Prostate gland (tissue), 2 donors: ENCODE data around the gene AFAP1. TPM values are rescaled to one million over a fixed set of nuclear protein-coding genes. Genes with fewer than 3 reads are reported as not detected.

Experiments
- DNase-seq: peaks from one replicate; pipeline ENCODE4 v3.0.0-alpha.2; 2019; ENCODE audit warnings: low spot score
- H3K27ac ChIP-seq, 2 donors: fragments of 200-600 bp; sonication (generic); 2 replicates each; pipeline ENCODE4 v1.5.1; 2017 to 2019
- H3K27me3 ChIP-seq: fragments of 200-600 bp; sonication (generic); replicated peaks from 2 replicates; pipeline ENCODE4 v1.5.1; 2019; ENCODE audit not compliant: insufficient read depth
- H3K36me3 ChIP-seq, 2 donors: fragments of 200-600 bp; sonication (generic); 1 replicate in 1 of 2; 2 replicates in 1 of 2; pipeline versions ENCODE4 v1.5.1 to v1.8.1; 2017 to 2019
- H3K4me1 ChIP-seq: fragments of 200-600 bp; sonication (generic); replicated peaks from 2 replicates; pipeline ENCODE4 v1.5.1; 2019
- H3K4me3 ChIP-seq, 2 donors: fragments of 200-600 bp; sonication (generic); 2 replicates each; pipeline ENCODE4 v1.5.1; 2017 to 2019
- H3K9me3 ChIP-seq: fragments of 200-600 bp; sonication (generic); 2 replicates; pipeline ENCODE4 v1.5.1; 2017
- CTCF ChIP-seq, 4 experiments: fragments of 200-600 bp in 2 of 4; fragments of 450-650 bp in 2 of 4; sonication (generic) in 2 of 4; IDR thresholded peaks; 1 replicate in 3 of 4; 2 replicates in 1 of 4; pipeline ENCODE4 v1.5.1; 2016 to 2019; ENCODE audit warnings: antibody characterized with exemption in 4 of 4, mild to moderate bottlenecking in 2 of 4, moderate library complexity in 2 of 4
- POLR2A ChIP-seq: fragments of 450-650 bp; IDR thresholded peaks from one replicate; pipeline ENCODE4 v1.6.1; 2016; ENCODE audit warnings: antibody characterized with exemption, mild to moderate bottlenecking
- POLR2AphosphoS5 ChIP-seq: sonication (generic); formaldehyde crosslinking; IDR thresholded peaks from one replicate; pipeline ENCODE4 v1.6.1; 2017; ENCODE audit warnings: antibody characterized with exemption
- WGBS: methylation state at CpG from one replicate; pipeline ENCODE4 v1.1.5; 2018; 5-methylcytosine and 5-hydroxymethylcytosine counted together
- intact Hi-C: fragments of 100-400 bp; cut with DNase I; formaldehyde crosslinking; loops from one replicate; pipeline ENCODE4 v1.14.2; 2022
- total RNA-seq, 2 donors: library from RNA; depleted of rRNA; stranded (reverse); fragments of >200 nt; gene quantifications; one replicate each; pipeline ENCODE4 v1.1.0, GENCODE V29; 2016

AFAP1 gene
- total RNA-seq, 2 donors from 2014 or later = 17.5 to 19.8 TPM

- TF ChIP-seq POLR2AphosphoS5 = no peak
- TF ChIP-seq POLR2A = no peak
- TF ChIP-seq CTCF (IDR thresholded peaks at IDR 0.05) = no peak
- H3K36me3 ChIP-seq = no peaks in the 10 kb centered on the region
- H3K9me3 ChIP-seq = no peaks in the 10 kb centered on the region
- H3K27ac ChIP-seq = no peak overlapping the region
- no peak for DNase-seq
- H3K4me1 ChIP-seq = no peaks in the 10 kb centered on the region
- H3K27me3 ChIP-seq = no peaks in the 10 kb centered on the region
- intact Hi-C loops = no loop called here
- H3K4me3 ChIP-seq = no peak overlapping the region
- WGBS = 93% methylated on average over 15 of the region's 15 CpGs
These were observed 152.6 kb downstream of the AFAP1 start for GRCh38 chr4:7787067-7787466.

GRCh38 chr4:7786517-7786916 lies 153.1 kb downstream of the AFAP1 start:
- Histone ChIP-seq H3K4me1 (no peaks in the 10 kb centered on the region), H3K36me3 (no peaks in the 10 kb centered on the region), H3K27me3 (no peaks in the 10 kb centered on the region), H3K9me3 (no peaks in the 10 kb centered on the region), H3K27ac (no peak overlapping the region), H3K4me3 (no peak overlapping the region)
- WGBS = 93% methylated on average over 10 of the region's 10 CpGs
- intact Hi-C loops = no loop called here
- no peak for DNase-seq
- TF ChIP-seq POLR2AphosphoS5 (no peak), CTCF (IDR thresholded peaks at IDR 0.05) (no peak), POLR2A (no peak)

GRCh38 chr4:7786040-7786439 lies 153.6 kb downstream of the AFAP1 start:
- H3K27me3 ChIP-seq = no peaks in the 10 kb centered on the region
- no peaks in the 10 kb centered on the region for H3K9me3 ChIP-seq
- H3K4me1 ChIP-seq = no peaks in the 10 kb centered on the region
- no peaks in the 10 kb centered on the region for H3K36me3 ChIP-seq
- WGBS = 97% methylated on average over 10 of the region's 10 CpGs
- no peak overlapping the region for H3K4me3 ChIP-seq
- intact Hi-C loops = no loop called here
- no peak for DNase-seq
- no peak for TF ChIP-seq POLR2AphosphoS5
- TF ChIP-seq POLR2A = no peak
- TF ChIP-seq CTCF (IDR thresholded peaks at IDR 0.05) = no peak
- H3K27ac ChIP-seq = no peak overlapping the region

- Histone ChIP-seq H3K27ac (no peak overlapping the region), H3K4me3 (no peak overlapping the region), H3K27me3 (no peaks in the 10 kb centered on the region), H3K4me1 (no peaks in the 10 kb centered on the region), H3K36me3 (no peaks in the 10 kb centered on the region), H3K9me3 (no peaks in the 10 kb centered on the region)
- intact Hi-C loops = no loop called here
- DNase-seq = no peak
- TF ChIP-seq POLR2A (no peak), CTCF (IDR thresholded peaks at IDR 0.05) (no peak), POLR2AphosphoS5 (no peak)
- 87% methylated on average over 11 of the region's 11 CpGs for WGBS
These were observed 154.6 kb downstream of the AFAP1 start for GRCh38 chr4:7785017-7785416.

GRCh38 chr4:7784131-7784870 lies 155.4 kb downstream of the AFAP1 start:
- no peak overlapping the region for H3K27ac ChIP-seq
- no peaks in the 10 kb centered on the region for H3K27me3 ChIP-seq
- no peaks in the 10 kb centered on the region for H3K4me1 ChIP-seq
- H3K9me3 ChIP-seq = no peaks in the 10 kb centered on the region
- no peak overlapping the region for H3K4me3 ChIP-seq
- 95% methylated on average over 13 of the region's 14 CpGs for WGBS
- no peaks in the 10 kb centered on the region for H3K36me3 ChIP-seq
- no peak for DNase-seq
- intact Hi-C loops = no loop called here
- no peak for TF ChIP-seq POLR2AphosphoS5
